HG03565 (cell line): Measurements from ENCODE around the gene RIC1.
"Not testable (repeated sequence)": the region's sequence is repeated elsewhere in the genome, so short reads cannot be mapped to it uniquely, and the experiment has no call there.

ENCODE experiments used
- ATAC-seq: cut with Tn5 transposase; IDR thresholded peaks from one replicate; pipeline ENCODE4 v1.9.1; 2021; ENCODE audit warnings: mild to moderate bottlenecking, moderate library complexity; ENCODE audit not compliant: unreplicated experiment

The RIC1 gene

GRCh38 chr9:5719100-5719926, 90.4 kb downstream of the RIC1 start:
- no peak for ATAC-seq

GRCh38 chr9:5720151-5720550, 91.2 kb downstream of the RIC1 start:
- no peak for ATAC-seq

- ATAC-seq: no peak
These were observed 92.6 kb downstream of the RIC1 start for GRCh38 chr9:5721279-5722087.

GRCh38 chr9:5722679-5723078, 93.8 kb downstream of the RIC1 start:
- not testable (repeated sequence) for ATAC-seq

GRCh38 chr9:5735072-5735471, 106.2 kb downstream of the RIC1 start:
- ATAC-seq: no peak

GRCh38 chr9:5736563-5737346, 107.8 kb downstream of the RIC1 start:
- ATAC-seq: no peak

GRCh38 chr9:5743109-5743508, 114.2 kb downstream of the RIC1 start:
- ATAC-seq: no peak

GRCh38 chr9:5748438-5748837, 119.5 kb downstream of the RIC1 start:
- no peak for ATAC-seq

- no peak for ATAC-seq
These were observed 120.4 kb downstream of the RIC1 start for GRCh38 chr9:5749306-5749705.

GRCh38 chr9:5750569-5750968, 121.7 kb downstream of the RIC1 start:
- no peak for ATAC-seq

GRCh38 chr9:5756633-5757032, 127.7 kb downstream of the RIC1 start:
- no peak for ATAC-seq

- ATAC-seq: no peak
These were observed 131.4 kb downstream of the RIC1 start for GRCh38 chr9:5760338-5760737.

GRCh38 chr9:5762421-5762820, 133.5 kb downstream of the RIC1 start:
- no peak for ATAC-seq

- peak; percentile 87 for ATAC-seq
These were observed 135.4 kb downstream of the RIC1 start for GRCh38 chr9:5764130-5764868.

- ATAC-seq: no peak
These were observed 139.3 kb downstream of the RIC1 start for GRCh38 chr9:5767968-5768932.

GRCh38 chr9:5773324-5773999, 144.6 kb downstream of the RIC1 start:
- no peak for ATAC-seq

GRCh38 chr9:5778805-5779204, 149.9 kb downstream of the RIC1 start:
- ATAC-seq: no peak

GRCh38 chr9:5779705-5780218, 150.9 kb downstream of the RIC1 start:
- ATAC-seq: not testable (repeated sequence)

GRCh38 chr9:5783420-5783819, 154.5 kb downstream of the RIC1 start:
- ATAC-seq: not testable (repeated sequence)
